Esophagus muscularis mucosa (tissue), 4 donors: ENCODE data around the gene CHORDC1.

Experiments used
- CTCF ChIP-seq, 3 experiments: fragments of 200-600 bp in 2 of 3; fragments of 450-650 bp in 1 of 3; sonication (generic) in 2 of 3; IDR thresholded peaks; one replicate each; pipeline ENCODE4 v1.5.1; 2017 to 2019; ENCODE audit warnings: antibody characterized with exemption in 3 of 3, mild to moderate bottlenecking in 2 of 3, moderate library complexity in 1 of 3
- EP300 ChIP-seq: sonication (generic); formaldehyde crosslinking; IDR thresholded peaks from one replicate; pipeline ENCODE4 v1.6.1; 2017; ENCODE audit warnings: antibody characterized with exemption
- POLR2AphosphoS5 ChIP-seq, 2 donors: sonication (generic); formaldehyde crosslinking; IDR thresholded peaks; one replicate each; pipeline ENCODE4 v1.6.1; 2017; ENCODE audit warnings: antibody characterized with exemption in 2 of 2

- TF ChIP-seq EP300 = no peak
- no peak for TF ChIP-seq CTCF (IDR thresholded peaks at IDR 0.05)
- no peak for TF ChIP-seq POLR2AphosphoS5 (IDR thresholded peaks at IDR 0.05)
Observed at GRCh38 chr11:90171359-90171758, 51.5 kb downstream of the CHORDC1 start.
